ENCODE results near the gene ANKRD60.

ANKRD60 gene

DNA sequence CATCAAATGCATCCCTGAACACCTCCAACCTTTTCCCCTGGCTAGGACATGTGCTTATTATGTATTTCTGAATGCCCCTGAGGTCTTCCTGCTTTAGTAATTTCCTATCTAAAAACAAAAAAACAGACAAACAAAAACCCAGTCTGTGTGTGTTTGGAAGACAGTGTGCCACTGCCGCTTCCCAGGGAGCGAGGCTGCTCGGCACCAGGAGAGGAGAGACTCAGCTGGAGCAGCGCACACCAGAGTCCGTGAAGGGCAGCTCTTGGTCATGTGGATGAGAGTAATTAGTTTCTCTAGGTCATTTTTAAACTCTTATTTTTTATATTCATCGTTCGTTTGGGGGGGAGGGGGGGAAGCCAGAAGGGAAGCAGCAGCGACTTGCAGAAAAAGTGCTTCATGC, 10.0 kb upstream of the ANKRD60 start:
- Histone ChIP-seq H3K9me3 (no peaks in the 10 kb centered on the region), H3K4me3 (no peak overlapping the region), H3K4me1 (peaks cover 0 to 7% (median 2%) of the 10 kb centered on the region in 4 donors), H3K27ac (no peak overlapping the region), H3K36me3 (peaks cover 24 to 52% (median 49%) of the 10 kb centered on the region in 3 donors), H3K27me3 (no peaks in the 10 kb centered on the region)
- no peak for DNase-seq
- intact Hi-C loops (cut with DNase I; ENCODE audit: low total_unique reads), result no loop called here
- TF ChIP-seq, protein P1, sequence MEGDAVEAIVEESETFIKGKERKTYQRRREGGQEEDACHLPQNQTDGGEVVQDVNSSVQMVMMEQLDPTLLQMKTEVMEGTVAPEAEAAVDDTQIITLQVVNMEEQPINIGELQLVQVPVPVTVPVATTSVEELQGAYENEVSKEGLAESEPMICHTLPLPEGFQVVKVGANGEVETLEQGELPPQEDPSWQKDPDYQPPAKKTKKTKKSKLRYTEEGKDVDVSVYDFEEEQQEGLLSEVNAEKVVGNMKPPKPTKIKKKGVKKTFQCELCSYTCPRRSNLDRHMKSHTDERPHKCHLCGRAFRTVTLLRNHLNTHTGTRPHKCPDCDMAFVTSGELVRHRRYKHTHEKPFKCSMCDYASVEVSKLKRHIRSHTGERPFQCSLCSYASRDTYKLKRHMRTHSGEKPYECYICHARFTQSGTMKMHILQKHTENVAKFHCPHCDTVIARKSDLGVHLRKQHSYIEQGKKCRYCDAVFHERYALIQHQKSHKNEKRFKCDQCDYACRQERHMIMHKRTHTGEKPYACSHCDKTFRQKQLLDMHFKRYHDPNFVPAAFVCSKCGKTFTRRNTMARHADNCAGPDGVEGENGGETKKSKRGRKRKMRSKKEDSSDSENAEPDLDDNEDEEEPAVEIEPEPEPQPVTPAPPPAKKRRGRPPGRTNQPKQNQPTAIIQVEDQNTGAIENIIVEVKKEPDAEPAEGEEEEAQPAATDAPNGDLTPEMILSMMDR (IDR thresholded peaks at IDR 0.05), result no peak

DNA sequence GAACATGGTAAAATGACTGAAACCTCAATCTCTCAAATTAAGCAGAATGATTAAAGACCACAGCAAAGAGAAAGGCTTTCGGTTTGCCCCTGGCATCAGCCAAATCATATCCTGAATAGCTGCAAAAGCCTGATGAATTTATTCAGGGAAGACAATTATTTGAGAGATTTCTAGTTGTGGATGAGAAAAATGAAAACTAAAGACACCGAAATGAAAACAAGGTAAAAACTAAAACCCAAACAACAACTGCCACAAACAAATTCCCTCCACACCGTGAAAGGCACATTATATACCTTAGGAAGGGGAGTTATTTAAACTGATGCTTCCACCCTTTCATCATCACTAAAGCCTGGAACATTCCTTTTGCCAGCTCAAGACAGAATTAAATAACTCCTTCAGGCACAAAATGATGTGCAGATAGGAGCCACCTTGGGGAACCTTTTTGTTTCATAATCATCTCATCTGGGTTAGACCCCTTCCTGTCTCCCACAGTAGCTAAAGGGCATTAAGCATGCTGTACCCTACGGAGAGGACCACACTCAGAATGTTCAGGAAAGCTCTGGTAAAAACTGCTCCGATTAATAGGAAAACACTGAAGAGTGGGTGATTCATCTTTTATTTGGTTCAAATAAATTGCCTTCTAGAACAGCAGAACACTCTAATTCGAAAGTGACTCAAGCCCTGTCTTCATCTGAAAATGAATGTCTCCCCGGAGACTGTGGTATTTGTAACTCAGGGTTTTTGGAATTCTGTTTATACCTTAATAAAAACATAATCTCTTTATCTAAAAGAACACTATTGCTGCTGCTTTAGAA, 9.1 kb upstream of the ANKRD60 start:
- H3K36me3 ChIP-seq, result peaks cover 21 to 49% (median 46%) of the 10 kb centered on the region in 3 donors
- H3K4me3 ChIP-seq, result peak overlapping the region in 1 of 2 donors; percentile 43
- intact Hi-C loops (cut with DNase I; ENCODE audit: low total_unique reads), result loop anchor here (2.0 kb wide), 1 partner anchor 413 kb away; the partner anchor contains the start of gene STX16
- no peak for DNase-seq
- H3K9me3 ChIP-seq, result no peaks in the 10 kb centered on the region
- TF ChIP-seq, protein P1 (IDR thresholded peaks at IDR 0.05), result no peak
- H3K4me1 ChIP-seq, result peaks cover 0 to 7% (median 2%) of the 10 kb centered on the region in 4 donors
- H3K27me3 ChIP-seq, result no peaks in the 10 kb centered on the region
- H3K27ac ChIP-seq, result peak overlapping the region in 1 of 2 donors; percentile 20

DNA sequence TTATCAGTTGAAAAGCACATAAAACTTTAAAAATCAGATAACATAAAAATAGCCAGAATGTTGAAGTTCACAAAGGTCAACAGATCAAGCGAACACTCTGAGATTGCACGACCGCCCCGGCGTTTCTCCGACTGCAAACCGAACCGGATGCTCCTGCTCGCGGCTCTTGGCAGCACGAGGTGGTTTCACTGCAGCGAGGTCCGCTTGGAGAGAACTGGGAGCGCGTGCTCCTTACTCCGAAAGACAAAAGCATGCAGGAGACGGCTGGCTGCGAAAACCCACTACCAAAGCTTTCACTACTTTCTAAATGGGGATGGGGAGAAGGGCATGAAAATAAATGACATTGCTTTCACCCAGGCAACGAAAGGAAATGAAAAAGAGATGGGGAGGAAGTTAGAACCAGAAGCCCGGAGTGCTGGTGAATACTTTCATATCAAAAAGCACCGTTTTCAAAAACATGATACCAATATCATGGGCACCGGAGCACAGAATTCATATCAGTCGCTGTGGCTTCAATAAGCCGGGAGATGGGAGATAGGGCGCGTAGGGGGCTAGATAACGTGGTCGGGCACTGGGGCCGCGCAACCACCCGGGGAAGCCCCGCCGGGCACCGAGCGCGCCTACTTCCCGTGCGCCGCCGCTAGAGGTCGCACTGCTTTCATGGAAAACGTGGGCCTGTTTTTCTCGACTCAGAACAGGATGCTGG, 8.3 kb upstream of the ANKRD60 start:
- intact Hi-C loops (cut with DNase I; ENCODE audit: low total_unique reads), result loop anchor here (2.0 kb wide), 1 partner anchor 414 kb away; the partner anchor contains the start of gene STX16

DNA sequence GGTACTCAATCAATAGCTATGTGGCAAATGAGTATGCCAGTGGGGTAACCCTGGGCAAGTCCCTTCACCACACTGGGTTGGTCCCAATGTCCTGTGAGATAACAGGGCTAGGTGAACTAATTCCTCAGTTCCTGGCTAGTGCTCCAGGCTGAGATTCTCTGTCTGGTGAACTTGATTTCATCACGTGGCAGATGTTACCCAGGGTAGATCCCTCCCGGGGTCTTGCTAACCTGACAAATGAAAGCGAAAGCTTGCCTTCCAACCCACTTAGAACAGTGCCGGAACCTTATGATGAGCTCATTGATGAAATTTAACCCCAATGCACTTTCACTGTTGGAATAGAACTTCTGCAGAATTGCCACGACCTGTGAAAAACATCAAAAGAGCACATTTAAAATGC, 6.6 kb upstream of the ANKRD60 start:
- TF ChIP-seq, protein P1 (IDR thresholded peaks at IDR 0.05), result no peak
- H3K27me3 ChIP-seq, result no peaks in the 10 kb centered on the region
- H3K4me1 ChIP-seq, result peaks cover 0 to 7% (median 2%) of the 10 kb centered on the region in 4 donors
- H3K4me3 ChIP-seq, result no peak overlapping the region
- no peaks in the 10 kb centered on the region for H3K9me3 ChIP-seq
- H3K27ac ChIP-seq, result no peak overlapping the region
- H3K36me3 ChIP-seq, result peaks cover 18 to 46% (median 24%) of the 10 kb centered on the region in 3 donors
- intact Hi-C loops (cut with DNase I; ENCODE audit: low total_unique reads), result no loop called here
- no peak for DNase-seq

More for the DNA sequence above, 8.3 kb upstream of the ANKRD60 start:
- peaks cover 0 to 7% (median 2%) of the 10 kb centered on the region in 4 donors for H3K4me1 ChIP-seq
- peaks cover 18 to 44% (median 38%) of the 10 kb centered on the region in 3 donors for H3K36me3 ChIP-seq
- DNase-seq, result peak; percentile 63 to 79
- no peaks in the 10 kb centered on the region for H3K27me3 ChIP-seq
- TF ChIP-seq, protein P1 (IDR thresholded peaks at IDR 0.05), result peak; percentile 83 to 96
- H3K4me3 ChIP-seq, result peak overlapping the region; percentile 43
- no peaks in the 10 kb centered on the region for H3K9me3 ChIP-seq
- no peak overlapping the region for H3K27ac ChIP-seq

DNA sequence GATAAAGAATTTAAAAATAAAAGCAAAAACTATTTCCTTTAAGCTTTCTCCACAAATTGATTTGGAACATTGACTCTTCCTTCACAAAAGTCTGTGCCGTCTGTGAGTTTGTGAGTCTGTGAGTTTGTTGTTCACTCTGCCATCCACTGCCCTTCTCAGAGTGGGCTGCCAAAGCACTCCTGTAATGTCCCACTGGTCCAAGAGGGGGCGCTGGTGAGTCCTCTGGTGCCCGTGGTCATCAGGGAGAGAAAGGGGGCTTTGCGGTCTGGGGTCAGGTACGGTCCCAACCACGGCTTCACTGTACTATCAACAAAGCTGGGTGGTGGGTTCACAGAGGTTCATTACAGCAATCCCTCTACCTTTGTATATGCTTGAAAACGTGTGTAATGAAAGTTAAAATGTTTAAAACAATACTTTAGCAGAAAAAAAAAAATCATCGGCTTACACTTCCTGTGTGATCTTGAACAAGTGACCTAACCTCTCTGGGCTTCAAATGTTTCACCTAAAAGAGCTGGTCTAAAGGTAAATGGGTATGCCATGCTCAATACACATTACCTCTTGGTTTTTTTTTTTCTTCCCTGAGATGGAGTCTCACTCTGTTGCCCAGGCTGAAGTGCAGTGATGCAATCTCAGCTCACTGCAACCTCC, 5.6 kb upstream of the ANKRD60 start:
- intact Hi-C loops (cut with DNase I; ENCODE audit: low total_unique reads), result no loop called here
- no peak for DNase-seq
- H3K4me3 ChIP-seq, result no peak overlapping the region
- TF ChIP-seq, protein P1 (IDR thresholded peaks at IDR 0.05), result peak; percentile 36 to 51
- peaks cover 0 to 7% (median 2%) of the 10 kb centered on the region in 4 donors for H3K4me1 ChIP-seq
- H3K27me3 ChIP-seq, result peaks cover 0 to 6% of the 10 kb centered on the region in 2 donors
- H3K27ac ChIP-seq, result no peak overlapping the region
- H3K9me3 ChIP-seq, result no peaks in the 10 kb centered on the region
- H3K36me3 ChIP-seq, result peaks cover 18 to 36% (median 20%) of the 10 kb centered on the region in 3 donors

Measured in tibial artery (tissue), 4 donors.